Activated CD4-positive, CD25-positive, alpha-beta regulatory T cell treated with anti-CD3 and anti-CD28 coated beads, Interleukin-2, amount 50 U/mL, for 16 hours (primary cell): Measurements from ENCODE around the gene RASAL2.

ENCODE experiments used
- DNase-seq: peaks from one replicate; pipeline ENCODE4 v3.0.0-alpha.2; 2020; ENCODE audit warnings: low read depth, low spot score

Gene RASAL2

DNA sequence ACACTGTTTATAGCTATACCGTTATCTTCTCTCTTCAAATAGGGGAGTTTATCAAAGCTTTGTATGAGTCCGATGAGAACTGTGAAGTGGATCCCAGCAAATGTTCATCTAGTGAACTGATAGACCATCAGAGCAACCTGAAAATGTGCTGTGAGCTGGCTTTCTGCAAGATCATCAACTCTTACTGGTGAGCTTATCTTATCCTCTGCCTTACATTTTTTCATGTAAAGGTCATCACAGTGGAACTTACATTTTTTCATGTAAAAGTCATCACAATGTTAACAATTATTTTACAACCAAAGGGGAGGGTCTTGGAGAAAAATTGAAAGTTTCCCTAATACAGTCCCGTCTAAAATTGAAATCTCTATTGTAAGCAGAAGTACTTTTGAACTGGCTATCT lies 357.6 kb downstream of the RASAL2 start:
- DNase-seq: no peak

DNA sequence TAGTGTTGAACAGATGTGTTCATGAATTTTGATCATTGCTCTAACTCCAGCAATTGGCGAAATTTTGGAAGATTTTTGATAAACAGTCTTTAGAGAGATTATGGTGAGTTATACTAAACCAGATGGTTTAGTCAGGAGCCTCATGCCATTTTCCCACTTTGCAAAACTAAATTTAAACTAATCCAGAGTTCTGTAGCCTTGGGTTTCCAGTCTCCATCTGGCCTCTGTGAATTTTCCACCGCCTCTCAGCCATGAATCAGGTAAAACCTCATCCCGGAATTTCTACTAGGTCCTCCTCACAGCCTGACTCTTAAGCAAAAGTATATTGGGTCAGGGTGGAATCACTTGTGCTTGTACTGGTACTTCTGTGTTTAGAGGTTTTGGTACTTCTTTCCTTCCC lies 358.1 kb downstream of the RASAL2 start:
- DNase-seq: no peak

DNA sequence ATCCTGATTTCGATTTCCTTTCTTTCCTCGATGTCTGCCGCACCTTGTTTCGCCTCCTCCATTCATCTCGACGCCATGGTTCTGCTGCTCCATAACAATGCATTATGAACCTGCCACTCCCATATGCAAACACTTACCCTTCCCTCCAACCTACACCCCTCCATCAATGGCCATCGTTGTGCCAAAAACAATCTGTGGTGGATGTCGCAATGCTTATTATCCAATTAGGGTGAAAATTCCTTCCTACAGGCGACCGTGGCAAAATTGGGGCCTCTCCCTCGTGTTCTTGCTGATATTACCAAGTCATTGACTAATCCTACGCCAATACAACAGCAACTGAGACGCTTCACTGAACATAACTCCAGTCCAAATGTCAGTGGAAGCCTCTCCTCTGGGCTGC lies 362.6 kb downstream of the RASAL2 start:
- no peak for DNase-seq

DNA sequence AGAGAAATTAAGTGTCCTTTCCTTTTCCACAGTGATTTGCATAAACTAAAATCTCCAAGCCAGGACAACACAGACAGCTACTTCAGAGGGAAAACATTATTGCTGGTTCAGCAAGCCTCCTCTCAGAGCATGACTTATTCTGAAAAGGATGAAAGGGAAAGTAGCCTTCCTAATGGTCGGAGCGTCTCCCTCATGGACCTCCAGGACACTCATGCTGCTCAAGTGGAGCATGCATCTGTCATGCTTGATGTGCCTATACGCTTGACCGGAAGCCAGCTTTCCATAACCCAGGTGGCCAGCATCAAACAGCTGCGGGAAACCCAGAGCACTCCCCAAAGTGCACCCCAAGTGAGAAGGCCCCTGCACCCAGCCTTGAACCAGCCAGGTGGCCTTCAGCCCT lies 363.7 kb downstream of the RASAL2 start:
- no peak for DNase-seq

DNA sequence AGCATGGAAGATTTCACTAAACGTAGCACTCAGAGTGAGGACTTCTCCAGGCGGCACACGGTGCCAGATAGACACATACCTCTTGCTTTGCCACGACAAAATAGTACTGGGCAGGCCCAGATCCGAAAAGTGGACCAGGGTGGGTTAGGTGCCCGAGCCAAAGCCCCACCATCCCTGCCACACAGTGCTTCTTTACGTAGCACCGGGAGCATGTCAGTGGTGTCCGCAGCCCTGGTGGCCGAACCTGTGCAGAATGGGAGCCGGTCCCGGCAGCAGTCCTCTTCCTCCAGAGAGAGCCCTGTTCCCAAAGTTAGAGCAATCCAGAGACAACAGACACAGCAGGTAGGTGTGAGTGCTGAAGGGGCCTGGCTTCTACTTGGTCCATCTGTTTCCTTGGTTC lies 364.3 kb downstream of the RASAL2 start:
- no peak for DNase-seq

DNA sequence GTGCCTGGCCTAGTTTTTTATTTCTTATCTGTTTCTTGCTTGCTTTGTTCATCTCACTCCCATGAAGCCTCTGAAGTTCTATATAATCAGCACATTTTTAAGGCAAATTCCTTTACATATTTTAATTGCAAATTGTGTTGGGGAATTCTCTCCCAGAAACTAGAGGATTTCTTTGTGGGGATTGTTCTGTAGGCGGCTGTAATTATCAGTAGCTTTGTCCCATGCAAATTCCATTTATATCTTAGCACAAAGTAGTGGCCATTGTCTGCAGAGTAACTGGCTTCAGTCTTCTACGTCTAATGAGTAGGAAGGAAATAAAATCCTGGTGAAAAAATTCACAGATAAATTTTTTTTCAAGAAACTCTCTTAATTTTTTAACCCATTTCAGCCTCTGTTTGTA lies 367.2 kb downstream of the RASAL2 start:
- DNase-seq: no peak

DNA sequence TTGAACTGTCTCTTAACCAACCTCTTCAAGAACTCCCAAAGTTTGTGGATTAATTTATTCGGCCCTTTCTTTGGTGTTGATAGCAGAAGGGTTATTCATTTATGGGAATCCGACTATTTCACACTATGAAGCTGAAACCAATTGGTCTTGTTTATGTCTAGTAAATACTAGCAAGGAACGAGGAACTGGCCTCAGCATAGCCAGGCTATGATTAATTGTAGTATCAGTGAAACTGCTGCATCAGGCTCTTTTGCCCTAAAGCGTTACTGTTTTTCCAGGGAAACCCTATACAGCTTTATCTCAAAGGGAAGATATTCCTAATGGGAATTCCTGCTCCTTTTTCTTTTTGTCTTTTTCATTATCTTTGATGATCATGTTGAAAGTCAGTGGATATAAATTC lies 367.8 kb downstream of the RASAL2 start:
- no peak for DNase-seq

DNA sequence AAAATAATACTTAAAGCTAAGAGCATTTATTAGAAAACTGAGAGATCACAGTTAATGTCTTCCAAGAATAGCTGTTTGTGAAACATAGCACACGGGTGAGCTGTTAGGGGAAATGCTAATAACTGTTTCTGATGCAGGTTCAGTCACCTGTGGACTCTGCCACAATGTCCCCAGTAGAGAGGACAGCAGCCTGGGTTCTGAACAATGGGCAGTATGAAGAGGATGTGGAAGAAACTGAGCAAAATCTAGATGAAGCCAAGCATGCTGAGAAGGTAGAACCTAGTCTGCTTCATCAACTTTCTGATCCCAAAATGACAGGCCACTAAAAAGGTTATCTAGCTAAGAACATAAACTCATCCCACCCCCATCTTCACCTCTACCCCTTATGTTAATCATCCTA lies 370.2 kb downstream of the RASAL2 start:
- DNase-seq: no peak

DNA sequence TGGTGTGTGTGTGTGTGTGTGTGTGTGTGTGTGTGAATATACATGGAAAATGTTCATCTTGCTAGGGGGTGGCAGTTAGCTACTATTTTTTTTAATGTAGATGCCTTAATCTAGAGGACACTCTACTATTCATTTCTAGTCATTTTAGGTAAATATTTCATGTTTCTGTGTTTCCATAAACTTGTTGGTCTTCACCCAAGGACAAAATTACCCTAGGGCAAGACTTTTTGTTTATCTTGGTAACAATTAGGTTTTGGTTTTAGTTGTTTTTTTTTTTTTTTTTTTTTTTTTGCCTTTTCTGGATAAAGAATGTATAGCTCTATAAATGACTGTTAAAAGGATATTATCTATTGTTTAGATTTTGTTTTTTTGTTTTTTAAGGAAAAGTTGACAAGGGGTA lies 370.7 kb downstream of the RASAL2 start:
- no peak for DNase-seq

DNA sequence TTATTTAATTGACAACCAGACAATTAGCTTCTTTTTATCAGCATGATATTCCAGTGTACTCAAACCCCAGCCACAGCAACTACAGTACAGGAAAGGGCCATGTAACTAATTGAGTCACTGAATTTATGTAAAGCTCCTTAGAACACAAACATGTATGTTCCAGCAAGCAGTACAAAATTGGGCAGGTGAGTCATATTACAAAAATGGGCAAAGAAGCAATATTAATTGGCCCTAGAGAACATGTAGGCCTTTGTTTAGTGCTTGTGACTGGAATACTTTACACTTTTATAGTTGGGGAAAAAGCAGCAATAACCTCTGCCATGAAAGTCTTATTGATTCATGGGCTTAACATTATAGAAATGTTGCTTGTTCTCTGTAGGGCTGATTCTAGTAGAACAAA lies 371.1 kb downstream of the RASAL2 start:
- DNase-seq: no peak

DNA sequence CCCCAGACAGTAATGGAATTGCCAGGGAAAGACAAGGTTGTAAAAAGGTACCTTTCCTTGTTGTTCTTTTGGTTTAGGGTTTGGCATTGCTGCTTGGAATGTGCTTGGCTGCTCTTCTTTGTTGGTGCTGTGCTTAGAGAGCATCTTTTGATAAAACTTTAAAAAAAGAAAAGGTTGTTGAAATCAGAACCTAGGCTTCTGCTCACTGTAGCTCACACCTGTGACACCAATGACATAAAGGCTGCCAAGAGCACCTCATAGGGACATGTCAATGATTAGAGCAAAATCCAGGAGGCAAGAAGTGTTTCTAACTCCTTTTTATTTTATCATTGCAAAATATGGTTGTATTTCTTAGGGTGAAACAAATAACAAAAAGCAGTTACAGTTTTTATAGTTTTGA lies 373.9 kb downstream of the RASAL2 start:
- no peak for DNase-seq

DNA sequence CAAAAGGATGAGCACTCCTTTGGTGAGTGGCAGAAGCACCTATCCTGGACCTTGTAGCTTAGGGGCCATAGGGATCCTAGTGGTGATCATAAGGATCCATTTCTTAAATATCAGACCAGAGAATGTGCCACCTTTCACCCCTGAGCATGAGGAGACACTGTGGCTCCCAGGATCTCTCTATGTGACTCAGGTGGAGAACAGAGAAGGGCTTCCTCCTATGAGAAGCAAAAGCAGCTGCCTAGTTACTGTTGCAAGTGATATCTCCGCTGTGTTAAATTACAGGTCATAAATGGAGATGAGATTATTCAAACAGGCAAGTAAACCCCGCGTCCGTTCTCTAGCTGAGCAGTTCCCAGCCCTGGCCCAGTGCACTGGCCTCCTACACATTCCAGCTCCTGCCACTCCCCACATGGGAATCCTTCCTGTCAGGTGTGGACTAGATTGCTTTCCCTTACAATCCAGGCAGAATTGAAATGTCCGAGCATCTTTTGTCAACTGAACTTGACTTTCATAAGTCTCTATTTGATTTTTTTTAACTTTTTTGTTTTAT lies 376.6 kb downstream of the RASAL2 start:
- DNase-seq: no peak

DNA sequence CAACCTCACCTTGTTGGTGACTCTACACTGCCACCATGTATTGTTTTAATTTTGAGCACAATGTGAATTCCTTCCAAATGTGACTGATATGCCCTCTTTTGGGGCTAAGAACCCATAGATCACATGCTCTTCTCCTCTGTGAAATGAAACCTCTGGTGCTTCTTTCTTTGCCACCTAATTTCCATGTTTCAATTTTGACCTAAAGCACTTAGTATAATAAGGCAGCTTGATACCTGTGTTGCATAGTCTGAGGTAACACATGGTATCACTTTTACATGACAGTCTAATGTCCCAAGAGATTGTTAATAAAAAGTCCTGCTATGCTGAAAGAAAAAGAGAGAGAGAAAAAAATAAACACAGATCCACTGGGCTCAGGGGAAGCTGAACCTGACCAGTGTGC lies 378.6 kb downstream of the RASAL2 start:
- no peak for DNase-seq

DNA sequence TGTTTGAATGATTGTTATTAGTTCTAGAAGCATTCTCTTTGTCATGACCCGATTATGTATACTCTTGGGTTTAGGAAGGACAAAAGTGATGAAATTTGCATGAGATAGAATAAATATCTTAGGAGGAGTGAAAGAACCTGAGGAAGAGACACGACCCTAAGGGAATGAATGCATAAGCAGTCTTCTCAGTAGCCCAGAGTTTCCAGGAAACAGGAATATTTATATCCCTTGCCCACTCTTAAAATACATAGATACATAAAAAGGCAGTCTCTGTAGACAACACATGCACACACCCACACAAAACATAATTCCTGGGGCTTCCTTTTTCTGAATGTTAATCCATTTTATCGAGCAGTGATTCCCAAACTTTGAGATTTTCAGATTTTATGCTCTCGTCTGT lies 383.5 kb downstream of the RASAL2 start:
- DNase-seq: no peak

DNA sequence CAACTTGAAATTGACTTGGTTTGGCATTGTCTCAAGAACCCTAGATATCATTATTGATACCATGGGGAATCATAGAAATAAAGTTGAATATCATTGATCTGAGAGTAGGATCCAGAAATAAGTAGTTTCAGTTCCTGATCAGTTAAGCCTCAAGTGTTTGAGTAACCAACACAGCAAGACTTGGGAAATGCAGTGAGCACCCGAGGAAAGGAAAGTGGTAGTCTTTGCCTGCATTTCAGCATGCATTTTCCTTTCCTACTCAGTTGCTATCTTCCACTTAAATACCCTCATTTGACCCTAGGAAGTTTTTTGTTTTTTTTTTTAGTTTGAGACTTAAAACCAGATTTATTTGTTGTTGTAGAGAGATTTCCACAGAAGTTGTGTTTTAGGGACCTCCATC lies 383.9 kb downstream of the RASAL2 start:
- DNase-seq: no peak

DNA sequence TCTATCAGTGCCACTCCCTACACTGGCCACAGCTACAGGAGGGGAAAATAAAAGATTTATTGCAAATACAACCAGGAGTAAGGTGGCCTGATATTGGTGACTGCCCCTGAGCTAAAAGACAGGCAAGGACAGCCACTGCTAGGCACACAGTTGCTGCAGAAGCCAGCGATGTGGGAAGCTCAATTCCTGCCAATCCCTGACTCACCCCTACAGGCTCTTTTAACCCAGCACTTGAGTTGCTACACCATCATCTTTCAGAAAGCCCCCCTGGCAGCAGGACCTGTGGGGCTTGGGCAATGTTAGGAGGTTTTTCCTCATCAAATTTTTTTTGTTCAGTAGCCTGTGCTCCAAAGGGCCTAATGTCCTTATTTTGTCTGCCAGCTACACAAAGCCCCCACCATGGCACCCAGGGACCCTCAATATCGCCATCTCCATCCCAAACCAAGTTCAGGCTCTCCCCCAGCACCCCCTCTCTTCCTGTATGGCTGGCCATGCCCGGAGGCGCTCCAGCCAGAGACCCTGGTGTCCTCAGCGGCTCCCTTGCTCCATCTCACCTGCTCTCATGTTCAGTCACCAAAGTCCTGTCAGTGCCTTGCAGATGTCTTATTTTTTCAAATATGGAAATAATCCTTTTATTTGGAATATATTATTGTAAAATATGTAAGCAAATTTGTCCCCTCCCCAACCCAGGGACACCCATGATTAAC lies 389.5 kb downstream of the RASAL2 start:
- no peak for DNase-seq

DNA sequence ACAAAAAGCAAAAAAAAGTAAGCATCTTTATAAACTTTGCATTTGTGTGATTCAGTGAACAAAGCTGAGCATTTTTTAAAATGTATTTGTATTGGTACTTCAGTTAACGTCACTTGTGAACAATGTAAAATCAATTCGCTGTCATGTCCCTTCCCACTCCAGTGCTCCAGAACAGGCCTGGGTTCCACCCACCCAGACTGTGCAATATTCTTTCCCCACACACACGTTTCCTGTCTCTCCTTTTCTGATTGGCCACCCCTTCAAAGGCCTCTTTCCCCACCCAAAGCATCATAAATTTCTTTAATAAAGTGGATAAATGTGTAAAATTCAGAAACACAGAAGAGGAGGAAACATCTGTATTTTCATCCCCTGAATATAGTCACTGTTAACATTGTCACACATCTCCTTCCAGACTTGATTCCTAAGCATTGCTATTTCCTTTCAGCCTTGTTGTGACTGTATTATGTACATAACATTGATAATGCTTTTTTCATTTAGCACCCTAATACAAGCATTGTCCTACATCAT lies 390.9 kb downstream of the RASAL2 start:
- DNase-seq: no peak

DNA sequence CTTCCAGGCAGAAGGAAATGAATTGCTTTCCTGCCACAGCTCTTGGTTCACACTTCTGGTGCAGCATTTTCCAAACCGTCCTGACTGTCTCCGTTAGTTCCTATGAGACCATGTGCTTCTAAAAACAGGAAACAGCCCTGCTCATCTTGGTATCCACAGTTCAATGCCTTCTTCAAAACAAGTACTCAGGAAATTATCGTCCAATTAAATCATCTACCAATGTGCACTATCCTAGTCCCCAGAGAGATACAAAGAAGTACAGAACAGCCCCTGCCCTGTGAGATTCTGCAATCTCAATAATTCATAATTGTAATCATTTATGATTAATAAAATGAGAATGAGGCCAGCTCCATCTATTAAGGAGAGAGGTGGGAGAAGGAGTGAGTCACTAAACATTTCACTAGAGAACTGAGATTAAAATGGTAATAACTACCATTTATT lies 391.7 kb downstream of the RASAL2 start:
- DNase-seq: no peak

DNA sequence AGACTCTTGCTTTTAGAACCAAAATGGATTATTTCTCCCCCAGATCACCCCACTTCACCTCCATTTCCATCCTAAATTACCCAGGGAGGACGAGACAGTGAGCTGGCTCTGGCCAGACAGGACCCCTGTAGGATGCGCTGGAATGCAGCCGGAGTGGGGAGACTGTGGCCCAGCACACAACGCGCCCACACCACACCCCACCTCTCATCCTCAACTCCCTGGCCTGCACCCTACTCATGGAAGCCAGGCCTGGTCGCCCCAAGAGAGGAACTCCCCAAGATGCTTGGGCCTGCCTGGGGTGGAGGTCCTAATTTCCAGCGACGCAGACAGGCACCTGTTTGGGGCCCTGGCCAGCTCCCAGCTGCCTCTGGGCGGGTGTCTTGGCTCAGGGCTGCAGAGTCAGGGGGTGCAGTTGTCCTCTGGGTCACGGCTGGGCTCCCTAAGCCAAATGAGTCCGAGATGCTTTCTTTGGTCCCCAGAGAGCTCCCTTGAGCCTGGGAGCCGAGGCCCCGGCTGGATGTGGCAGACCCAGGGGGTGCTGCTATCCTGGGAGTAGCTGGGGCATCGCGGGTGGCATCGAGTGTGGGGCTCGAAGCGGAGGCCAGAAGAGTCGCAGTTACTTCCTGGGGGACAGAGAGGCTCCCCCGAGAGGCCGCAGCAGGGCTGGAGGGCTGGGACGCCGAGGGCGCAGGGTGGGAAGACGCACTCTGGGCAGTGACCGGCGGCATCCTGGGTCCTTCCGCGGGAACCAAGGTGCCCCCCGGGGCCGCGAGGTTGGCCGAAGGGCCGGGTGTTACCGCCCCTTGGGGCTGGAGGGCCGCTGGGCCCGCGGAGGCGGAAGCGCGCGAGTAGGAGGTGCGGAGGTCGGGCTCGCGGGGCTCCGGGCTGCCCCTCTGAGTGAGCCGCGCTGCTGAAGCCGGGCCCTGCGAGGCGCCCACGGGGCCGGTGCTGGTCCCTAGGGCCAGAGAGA lies 392.5 kb downstream of the RASAL2 start:
- DNase-seq: no peak

DNA sequence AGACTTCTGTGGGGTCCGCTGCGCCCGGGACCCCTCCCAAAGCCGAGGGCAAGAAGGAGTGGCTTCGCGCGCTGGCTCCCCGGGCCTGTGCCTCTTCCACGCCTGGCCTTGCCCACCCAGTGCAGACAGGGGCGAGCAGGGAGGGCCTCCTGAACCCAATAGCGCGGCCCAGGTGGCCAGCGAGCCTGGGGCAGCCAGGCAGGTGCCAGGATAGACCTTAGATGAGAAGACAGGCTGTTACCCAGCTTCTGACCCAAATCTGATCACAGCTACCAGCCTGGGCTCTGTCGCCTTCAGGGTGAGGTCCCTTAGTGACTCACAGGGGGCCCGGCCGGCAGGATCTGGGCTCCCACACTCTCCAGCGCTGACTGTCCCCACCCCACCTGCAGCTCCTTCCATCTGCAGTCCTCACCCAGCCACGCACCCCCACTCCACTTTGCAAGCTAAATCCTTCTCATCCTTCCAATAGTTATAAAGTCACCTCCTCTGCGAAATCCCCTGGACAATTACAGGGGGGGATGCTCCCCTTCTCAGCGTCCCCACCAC lies 393.2 kb downstream of the RASAL2 start:
- no peak for DNase-seq

DNA sequence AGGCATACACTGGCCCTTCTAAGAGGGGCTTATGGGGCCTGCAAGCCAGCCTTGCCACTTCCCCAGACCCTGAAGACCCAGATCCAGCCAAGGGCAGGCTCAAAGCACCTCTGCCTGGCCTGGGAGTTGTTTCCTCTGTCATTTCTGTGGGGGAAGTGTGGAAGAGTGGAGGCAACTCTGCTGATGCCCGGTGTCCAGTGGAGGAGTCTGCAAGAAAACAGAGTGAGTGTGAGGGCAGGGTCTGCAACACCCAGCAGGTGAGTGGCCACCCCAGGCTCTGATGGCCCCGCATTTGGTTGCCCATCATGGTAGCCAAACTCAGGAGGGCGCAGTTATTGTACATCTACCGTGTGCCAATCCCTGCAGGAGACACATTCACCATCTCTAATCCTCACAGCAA lies 394.5 kb downstream of the RASAL2 start:
- DNase-seq: no peak

DNA sequence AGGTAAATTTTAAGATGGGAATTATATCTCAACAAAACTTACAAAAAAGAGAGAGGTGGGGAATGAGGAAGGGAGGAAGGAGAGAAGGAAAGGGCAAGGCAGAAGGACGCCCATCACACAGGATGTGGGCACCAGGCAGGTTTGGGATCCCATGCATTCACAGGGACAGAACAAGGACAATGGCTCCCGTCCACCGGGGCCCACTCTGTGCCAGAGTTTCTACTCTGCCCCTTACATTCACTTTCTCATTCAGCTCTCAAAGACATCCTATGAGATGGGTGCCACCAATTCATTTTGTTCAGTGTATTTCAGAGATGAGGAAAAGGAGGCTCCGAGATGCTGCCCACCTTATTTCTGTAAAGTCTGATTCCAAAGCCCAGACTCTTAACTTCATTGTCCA lies 395.5 kb downstream of the RASAL2 start:
- no peak for DNase-seq
